Heart left ventricle (tissue), 16 donors: ENCODE results near the gene TMEM258. TPM values are rescaled to one million over a fixed set of nuclear protein-coding genes. Genes with fewer than 3 reads are reported as not detected.

Source experiments
- ATAC-seq, 4 donors: fragments of 200-7000 bp; cut with Tn5 transposase; one replicate each; pipeline ENCODE4 v1.9.1; 2020 to 2022; ENCODE audit warnings: moderate library complexity in 4 of 4, mild to moderate bottlenecking in 3 of 4, moderate number of reproducible peaks in 1 of 4
- DNase-seq, 5 donors: peaks; one replicate each; pipeline ENCODE4 v3.0.0-alpha.2; 2020
- H3K27ac ChIP-seq, 12 donors: fragments of 200-600 bp; sonication (generic) in 4 of 12; one replicate each; pipeline versions ENCODE4 v1.5.0 to v1.8.0; 2016 to 2022; ENCODE audit warnings: mild to moderate bottlenecking in 2 of 12
- H3K27me3 ChIP-seq, 9 donors: fragments of 200-600 bp; sonication (generic) in 2 of 9; one replicate each; pipeline versions ENCODE4 v1.5.1 to v1.8.0; 2016 to 2022; ENCODE audit warnings: mild to moderate bottlenecking in 3 of 9
- H3K36me3 ChIP-seq, 9 donors: fragments of 200-600 bp; sonication (generic) in 2 of 9; one replicate each; pipeline versions ENCODE4 v1.5.0 to v1.8.0; 2018 to 2022; ENCODE audit warnings: mild to moderate bottlenecking in 2 of 9
- H3K4me1 ChIP-seq, 12 donors: fragments of 200-600 bp; sonication (generic) in 4 of 12; one replicate each; pipeline versions ENCODE4 v1.5.0 to v1.8.0; 2016 to 2022; ENCODE audit warnings: mild to moderate bottlenecking in 3 of 12
- H3K4me3 ChIP-seq, 12 donors: fragments of 200-600 bp; sonication (generic) in 4 of 12; one replicate each; pipeline versions ENCODE4 v1.5.0 to v1.8.0; 2017 to 2022; ENCODE audit warnings: mild to moderate bottlenecking in 9 of 12, moderate library complexity in 4 of 12
- H3K9me3 ChIP-seq, 12 donors: fragments of 200-600 bp; sonication (generic) in 4 of 12; one replicate each; pipeline versions ENCODE4 v1.5.0 to v1.8.0; 2016 to 2022; ENCODE audit warnings: mild to moderate bottlenecking in 1 of 12
- POLR2A ChIP-seq, 2 donors: fragments of 450-650 bp; IDR thresholded peaks; one replicate each; pipeline ENCODE4 v1.6.1; 2017; ENCODE audit warnings: antibody characterized with exemption in 2 of 2, mild to moderate bottlenecking in 2 of 2, moderate library complexity in 2 of 2
- WGBS, 4 donors: extraction: QIAGEN DNeasy Blood & Tissue Kit in 2 of 4; methylation state at CpG; one replicate each; pipeline versions ENCODE4 v1.1.5 to v1.1.7; 2013 to 2018; 5-methylcytosine and 5-hydroxymethylcytosine counted together
- intact Hi-C, 10 donors: fragments of 100-400 bp; cut with DNase I; formaldehyde crosslinking; loops; one replicate each; pipeline versions ENCODE4 v1.11.1 to v1.14.2; 2022
- polyA plus RNA-seq, 2 donors: library from polyadenylated mRNA; stranded (reverse); fragments of 200-250 nt; gene quantifications; one replicate each; pipeline ENCODE4 v1.2.3, GENCODE V29; 2013
- total RNA-seq, 9 donors: library from RNA; depleted of rRNA in 2 of 9; stranded (reverse); fragments of >200 nt in 2 of 9; fragmentation: NEBNext Ultra II Directional in 3 of 9; extraction: Animal tissue kit (Norgen Biotek cat#: 25700) in 3 of 9; gene quantifications; one replicate each; pipeline versions ENCODE4 v1.1.0 to v1.2.4, GENCODE V29; 2016 to 2023
- TF ChIP-seq, protein P1 (sequence below), 12 donors: fragments of 200-600 bp; sonication (generic) in 4 of 12; IDR thresholded peaks; one replicate each; pipeline versions ENCODE4 v1.5.0 to v1.8.0; 2018 to 2022; ENCODE audit warnings: antibody characterized with exemption in 12 of 12, mild to moderate bottlenecking in 5 of 12
- donor health status: ischemic (EF 13 %, LVEDD 7.1; RV severe dilation, severe dysfunction).
- donor health status: healthy with polysubstance abuse.
- donor health status: DM: no; HTN: yes; CAD: no.
- donor health status: DM: no; HTN: no; CAD: no.
- donor health status: ischemic (EF 25% LVEDD 6.9; RV normal size, moderate dysfunction).
- donor health status: ischemic (EF 25% LVEDD 5.7; RV mildly dilated, moderate dysfunction).
- donor health status: healthy.
- donor health status: DM: yes; HTN: yes; CAD: no.
- donor health status: ischemic (EF 35%, LVEDD 5.7; RV mildly dilated, moderate dysfunction).
- donor health status: nonischemic (EF 11% LVEDD 7.7; RV severe dilation, severe dysfunction).
- donor health status: DM: yes; HTN: yes; CAD: no.
- donor health status: PGD.
- donor health status: ischemic (EF 29% LVEDD 5.4; RV normal size, mild dysfunction).
- donor health status: nonischemic (EF 23%, LVEDD 6.1; RV moderate dilation, normal function).

Gene TMEM258
- total and polyA plus RNA-seq, 11 donors: 48.0 to 139 (median 109) TPM

DNA sequence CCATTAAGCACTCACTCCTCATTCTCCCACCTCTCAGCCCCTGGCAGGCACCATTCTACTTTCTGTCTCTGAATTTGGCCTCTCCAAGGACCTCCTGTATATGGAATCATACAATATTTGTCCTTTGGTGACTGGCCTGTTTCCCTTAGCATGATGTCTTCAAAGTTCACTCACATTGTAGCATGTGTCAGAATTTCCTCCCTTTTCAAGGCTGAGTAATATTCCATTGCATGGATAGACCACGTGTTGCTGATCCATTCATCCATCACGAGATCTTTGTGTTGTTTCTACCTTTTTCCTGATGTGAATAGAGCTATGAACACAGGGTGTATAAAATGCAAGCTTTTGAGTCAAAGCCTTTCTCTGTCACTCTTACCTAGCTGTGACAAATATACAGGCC, 47.3 kb upstream of the TMEM258 start:
- H3K9me3 ChIP-seq: no peaks in the 10 kb centered on the region
- WGBS, 4 donors: 93 to 98% (median 97%) methylated on average over 2 of the region's 2 CpGs
- intact Hi-C loops: no loop called here
- DNase-seq (no peak), ATAC-seq (no peak)
- peaks cover 0 to 30% (median 14%) of the 10 kb centered on the region in 12 donors for H3K4me1 ChIP-seq
- no peak for TF ChIP-seq POLR2A (IDR thresholded peaks at IDR 0.05)
- TF ChIP-seq, protein P1, sequence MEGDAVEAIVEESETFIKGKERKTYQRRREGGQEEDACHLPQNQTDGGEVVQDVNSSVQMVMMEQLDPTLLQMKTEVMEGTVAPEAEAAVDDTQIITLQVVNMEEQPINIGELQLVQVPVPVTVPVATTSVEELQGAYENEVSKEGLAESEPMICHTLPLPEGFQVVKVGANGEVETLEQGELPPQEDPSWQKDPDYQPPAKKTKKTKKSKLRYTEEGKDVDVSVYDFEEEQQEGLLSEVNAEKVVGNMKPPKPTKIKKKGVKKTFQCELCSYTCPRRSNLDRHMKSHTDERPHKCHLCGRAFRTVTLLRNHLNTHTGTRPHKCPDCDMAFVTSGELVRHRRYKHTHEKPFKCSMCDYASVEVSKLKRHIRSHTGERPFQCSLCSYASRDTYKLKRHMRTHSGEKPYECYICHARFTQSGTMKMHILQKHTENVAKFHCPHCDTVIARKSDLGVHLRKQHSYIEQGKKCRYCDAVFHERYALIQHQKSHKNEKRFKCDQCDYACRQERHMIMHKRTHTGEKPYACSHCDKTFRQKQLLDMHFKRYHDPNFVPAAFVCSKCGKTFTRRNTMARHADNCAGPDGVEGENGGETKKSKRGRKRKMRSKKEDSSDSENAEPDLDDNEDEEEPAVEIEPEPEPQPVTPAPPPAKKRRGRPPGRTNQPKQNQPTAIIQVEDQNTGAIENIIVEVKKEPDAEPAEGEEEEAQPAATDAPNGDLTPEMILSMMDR (IDR thresholded peaks at IDR 0.05): no peak
- no peak overlapping the region for H3K27ac ChIP-seq
- peaks cover 0 to 62% (median 46%) of the 10 kb centered on the region in 9 donors for H3K36me3 ChIP-seq
- no peaks in the 10 kb centered on the region for H3K27me3 ChIP-seq
- H3K4me3 ChIP-seq: no peak overlapping the region

DNA sequence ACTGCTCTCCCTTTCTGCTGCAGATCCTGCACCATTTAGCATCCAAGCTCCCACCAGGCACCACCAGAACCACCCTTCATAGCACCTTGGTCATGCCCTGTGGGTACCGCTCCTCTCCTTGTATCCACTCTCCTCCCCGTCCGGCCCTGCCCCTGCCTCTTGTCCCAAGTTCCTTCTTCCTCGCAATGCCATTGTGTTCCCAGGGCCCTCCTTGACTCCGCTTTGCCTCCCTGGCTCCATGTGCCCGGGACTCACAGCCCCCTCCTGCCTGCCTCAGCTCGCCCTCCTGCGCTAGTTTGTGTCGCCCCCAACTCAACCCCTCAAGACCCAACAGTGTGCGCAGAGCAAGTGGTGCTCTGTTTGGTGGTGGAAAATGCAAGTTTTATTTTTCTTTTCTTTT, 46.5 kb upstream of the TMEM258 start:
- Histone ChIP-seq H3K27me3 (no peaks in the 10 kb centered on the region), H3K4me1 (peaks cover 0 to 37% (median 22%) of the 10 kb centered on the region in 12 donors), H3K4me3 (no peak overlapping the region), H3K36me3 (peaks cover 0 to 54% (median 38%) of the 10 kb centered on the region in 9 donors), H3K27ac (no peak overlapping the region), H3K9me3 (no peaks in the 10 kb centered on the region)
- WGBS, 4 donors: 87 to 98% (median 90%) methylated on average over 10 of the region's 10 CpGs
- ATAC-seq (no peak), DNase-seq (peak in 2 of 5 donors; percentile 14 to 23)
- TF ChIP-seq, protein P1 (IDR thresholded peaks at IDR 0.05): no peak
- intact Hi-C loops: no loop called here

DNA sequence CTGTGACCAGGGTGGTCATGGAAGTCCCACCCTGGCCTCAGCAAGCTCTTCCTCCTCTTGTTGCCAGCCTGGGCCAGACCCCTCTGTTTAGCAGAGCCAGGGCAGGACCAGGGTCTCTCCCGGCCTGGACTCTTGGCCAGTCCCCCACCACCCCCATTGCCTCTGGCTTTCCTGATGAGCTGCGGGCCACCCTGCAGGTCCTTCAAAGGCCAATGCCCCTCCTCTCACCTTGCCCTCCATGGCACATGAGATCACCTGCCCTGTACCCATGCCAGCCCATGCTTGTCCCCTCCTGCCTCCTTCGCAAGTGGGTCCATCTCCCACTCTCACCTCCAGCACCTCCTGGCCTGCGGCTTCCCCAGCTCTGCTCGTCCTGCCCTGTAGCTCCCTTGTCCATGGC, 46.1 kb upstream of the TMEM258 start:
- ATAC-seq: no peak
- WGBS, 4 donors: 88 to 97% (median 96%) methylated on average over 5 of the region's 5 CpGs
- Histone ChIP-seq H3K27me3 (no peaks in the 10 kb centered on the region), H3K4me1 (peaks cover 0 to 39% (median 23%) of the 10 kb centered on the region in 12 donors), H3K4me3 (no peak overlapping the region), H3K9me3 (no peaks in the 10 kb centered on the region), H3K36me3 (peaks cover 0 to 51% (median 34%) of the 10 kb centered on the region in 9 donors), H3K27ac (no peak overlapping the region)
- no peak for TF ChIP-seq POLR2A (IDR thresholded peaks at IDR 0.05)
- TF ChIP-seq, protein P1 (IDR thresholded peaks at IDR 0.05): no peak
- intact Hi-C loops: no loop called here
- DNase-seq: peak in 1 of 5 donors; percentile 15

DNA sequence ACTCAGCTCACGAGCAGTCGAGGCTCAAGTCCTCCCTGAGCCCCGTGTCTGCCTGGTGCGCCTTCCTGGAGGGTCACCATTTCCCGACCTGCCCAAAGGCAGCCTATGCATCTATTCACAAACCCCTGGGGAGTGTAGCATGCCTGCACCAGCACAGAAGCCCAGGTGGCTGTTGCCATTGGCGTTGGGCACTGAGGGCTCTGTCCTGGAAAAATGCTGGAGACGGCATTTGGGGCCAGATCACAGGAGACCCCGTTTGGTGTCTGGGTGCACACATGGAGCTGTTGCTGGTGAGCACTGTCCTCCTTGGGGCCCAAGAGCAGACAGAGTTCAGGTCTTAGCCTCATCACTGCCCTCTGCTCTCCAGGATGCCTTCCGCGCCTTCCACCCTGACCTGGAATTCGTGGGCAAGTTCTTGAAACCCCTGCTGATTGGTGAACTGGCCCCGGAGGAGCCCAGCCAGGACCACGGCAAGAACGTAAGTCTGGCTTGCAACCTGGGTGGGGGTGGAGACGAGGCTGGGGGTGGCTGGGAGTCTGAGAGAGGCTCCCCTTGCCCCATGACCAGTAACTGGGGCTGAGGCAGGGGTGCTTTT, 45.1 kb upstream of the TMEM258 start:
- Histone ChIP-seq H3K27ac (no peak overlapping the region), H3K36me3 (peaks cover 0 to 42% (median 27%) of the 10 kb centered on the region in 9 donors)

More for the DNA sequence above, 45.1 kb upstream of the TMEM258 start:
- TF ChIP-seq, protein P1 (IDR thresholded peaks at IDR 0.05): no peak
- no peak for TF ChIP-seq POLR2A (IDR thresholded peaks at IDR 0.05)
- intact Hi-C loops: no loop called here
- 90 to 96% (median 95%) methylated on average over 11 to 15 of the region's 15 CpGs for WGBS, 4 donors
- Histone ChIP-seq H3K27me3 (no peaks in the 10 kb centered on the region), H3K9me3 (no peaks in the 10 kb centered on the region), H3K4me1 (peaks cover 0 to 45% (median 24%) of the 10 kb centered on the region in 12 donors), H3K4me3 (no peak overlapping the region)
- ATAC-seq (no peak), DNase-seq (peak in 1 of 5 donors; percentile 12)
